Fibroblast of mammary gland (primary cell): ENCODE data around the gene AIF1L.

Source experiments
- DNase-seq: peaks from one replicate; pipeline ENCODE4 v3.0.0-alpha.2; 2010; ENCODE audit warnings: low read depth
- H3K4me3 ChIP-seq: 2 replicates; pipeline ENCODE4 v1.5.1; 2011; ENCODE audit warnings: low read depth, mild to moderate bottlenecking, low read length, moderate library complexity; ENCODE audit not compliant: control insufficient read depth
- CTCF ChIP-seq: conservative IDR thresholded peaks from 2 replicates; pipeline ENCODE4 v1.5.1; 2011; ENCODE audit warnings: low read depth, low read length, inconsistent platforms; ENCODE audit not compliant: control insufficient read depth, insufficient read depth

AIF1L gene

DNA sequence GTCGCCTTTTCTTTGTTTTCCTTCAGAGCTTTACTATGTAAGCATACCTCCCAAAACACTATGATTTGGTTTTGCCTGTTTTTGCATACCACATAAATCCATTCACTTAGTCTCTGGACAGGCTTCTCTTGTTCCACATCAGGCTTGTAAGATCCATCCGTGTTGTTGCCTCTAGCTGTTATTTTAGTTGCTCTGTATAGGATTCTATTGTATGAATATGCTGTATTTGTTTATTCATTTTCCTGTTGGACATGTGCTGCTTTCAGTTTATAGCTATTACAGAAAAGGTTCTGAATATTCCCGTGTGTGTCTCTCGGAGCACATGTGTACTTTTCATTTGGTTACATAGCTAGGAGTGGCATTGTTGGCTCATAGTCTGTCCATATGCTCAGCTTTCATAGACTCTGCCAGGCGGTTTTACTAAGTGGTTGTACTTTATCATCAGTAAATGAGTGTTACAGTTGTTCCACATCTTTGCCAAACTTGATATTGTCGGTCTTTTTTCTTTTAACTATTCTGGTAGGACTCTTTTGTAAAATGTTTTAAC, 70.9 kb downstream of the AIF1L start:
- no peak overlapping the region for H3K4me3 ChIP-seq
- no peak for TF ChIP-seq CTCF
- DNase-seq = peak; percentile 24

GRCh38 chr9:131167936-131168335, 71.6 kb downstream of the AIF1L start:
- DNase-seq = no peak
- no peak overlapping the region for H3K4me3 ChIP-seq
- TF ChIP-seq CTCF = no peak

DNA sequence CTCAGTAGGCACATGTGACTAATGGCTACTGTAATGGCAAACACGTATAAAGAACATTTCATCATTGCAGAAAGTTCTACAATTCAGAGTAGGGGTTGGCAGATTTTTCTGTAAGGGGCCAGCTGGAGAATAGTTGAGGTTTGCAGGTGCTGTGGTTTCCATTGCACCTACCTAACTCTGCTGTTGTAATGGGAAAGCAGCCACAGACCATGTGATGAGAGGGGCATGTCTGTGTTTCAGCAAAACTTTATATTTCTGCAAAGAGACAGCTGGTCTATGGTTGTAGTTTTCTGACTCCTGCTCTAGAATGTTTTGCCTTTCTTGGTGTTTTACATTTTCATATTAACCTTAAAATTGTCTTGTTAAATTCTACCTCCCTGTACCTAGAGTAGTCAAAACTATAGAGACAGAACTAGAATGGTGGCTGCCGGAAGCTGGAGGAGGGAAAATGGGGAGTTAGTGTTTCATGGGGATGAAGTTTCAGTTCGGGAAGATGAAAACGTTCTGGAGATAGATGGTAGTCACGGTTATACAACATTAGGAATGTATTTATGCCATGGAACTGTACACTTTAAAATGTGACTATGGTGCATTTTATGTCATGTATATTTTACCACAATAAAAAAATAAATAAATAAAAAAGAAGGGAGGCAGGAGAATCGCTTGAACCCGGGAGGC, 73.4 kb downstream of the AIF1L start:
- TF ChIP-seq CTCF = no peak
- no peak for DNase-seq
- no peak overlapping the region for H3K4me3 ChIP-seq
